Measurements from ENCODE around the gene CISH.

DNA sequence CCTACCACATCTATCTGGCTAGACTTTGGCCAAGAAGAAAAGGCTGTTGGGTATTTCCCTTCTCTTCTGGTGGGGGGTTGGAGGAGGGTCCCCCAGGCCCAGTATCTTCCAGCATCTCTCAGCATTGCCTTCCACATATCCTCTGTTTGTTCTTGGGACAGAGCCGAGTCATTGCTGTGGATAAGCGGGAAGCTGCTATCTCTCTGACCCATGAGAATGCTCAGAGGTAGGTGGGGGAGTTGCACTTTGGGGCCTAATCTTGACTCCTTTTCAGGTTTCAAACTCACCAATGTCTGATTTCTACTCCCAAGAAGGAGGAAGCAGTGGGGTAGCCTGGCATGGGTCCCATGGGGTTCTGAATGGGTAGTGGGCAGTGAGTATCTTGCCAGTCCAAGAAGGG, 34.2 kb downstream of the CISH start:
- TF ChIP-seq, protein P1, sequence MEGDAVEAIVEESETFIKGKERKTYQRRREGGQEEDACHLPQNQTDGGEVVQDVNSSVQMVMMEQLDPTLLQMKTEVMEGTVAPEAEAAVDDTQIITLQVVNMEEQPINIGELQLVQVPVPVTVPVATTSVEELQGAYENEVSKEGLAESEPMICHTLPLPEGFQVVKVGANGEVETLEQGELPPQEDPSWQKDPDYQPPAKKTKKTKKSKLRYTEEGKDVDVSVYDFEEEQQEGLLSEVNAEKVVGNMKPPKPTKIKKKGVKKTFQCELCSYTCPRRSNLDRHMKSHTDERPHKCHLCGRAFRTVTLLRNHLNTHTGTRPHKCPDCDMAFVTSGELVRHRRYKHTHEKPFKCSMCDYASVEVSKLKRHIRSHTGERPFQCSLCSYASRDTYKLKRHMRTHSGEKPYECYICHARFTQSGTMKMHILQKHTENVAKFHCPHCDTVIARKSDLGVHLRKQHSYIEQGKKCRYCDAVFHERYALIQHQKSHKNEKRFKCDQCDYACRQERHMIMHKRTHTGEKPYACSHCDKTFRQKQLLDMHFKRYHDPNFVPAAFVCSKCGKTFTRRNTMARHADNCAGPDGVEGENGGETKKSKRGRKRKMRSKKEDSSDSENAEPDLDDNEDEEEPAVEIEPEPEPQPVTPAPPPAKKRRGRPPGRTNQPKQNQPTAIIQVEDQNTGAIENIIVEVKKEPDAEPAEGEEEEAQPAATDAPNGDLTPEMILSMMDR (IDR thresholded peaks at IDR 0.05): no peak
- TF ChIP-seq EZH2 (IDR thresholded peaks at IDR 0.05): no peak
- TF ChIP-seq EZH2phosphoT487 (IDR thresholded peaks at IDR 0.05): no peak
